ENCODE measurements around the gene PRR5L. TPM values are rescaled to one million over a fixed set of nuclear protein-coding genes. Genes with fewer than 3 reads are reported as not detected.

Gene PRR5L
- total and polyA plus RNA-seq, 5 donors from 2014 or later: 0.76 to 15.1 (median 1.1) TPM; not detected in 1

- Mint-ChIP-seq H3K27ac (no peak overlapping the region), H3K4me1 (peaks cover 0 to 29% (median 8%) of the 10 kb centered on the region in 4 donors), H3K36me3 (no peaks in the 10 kb centered on the region), H3K27me3 (peaks cover 4% of the 10 kb centered on the region), H3K9me3 (no peaks in the 10 kb centered on the region), H3K4me3 (no peak overlapping the region)
- no peak overlapping the region for H3K27ac ChIP-seq (ENCODE audit: insufficient read depth, low read length, poor library complexity, severe bottlenecking)
- H3K4me3 ChIP-seq (ENCODE audit: low read depth, low read length): no peak overlapping the region
- no peaks in the 10 kb centered on the region for H3K9me3 ChIP-seq (ENCODE audit: control insufficient read depth in 2 of 2, low read length in 2 of 2)
- ATAC-seq (ENCODE audit: low read depth in 2 of 2) (no peak), DNase-seq (peak in 1 of 3 donors; percentile 18)
- H3K27me3 ChIP-seq (ENCODE audit: control insufficient read depth, insufficient read depth, low read length): no peaks in the 10 kb centered on the region
- no peaks in the 10 kb centered on the region for H3K36me3 ChIP-seq (ENCODE audit: control insufficient read depth, insufficient read depth, low read length)
- no peaks in the 10 kb centered on the region for H3K4me1 ChIP-seq (ENCODE audit: control insufficient read depth, insufficient read depth, low read length, poor library complexity, severe bottlenecking)
Observed at GRCh38 chr11:36452236-36452940, 156.3 kb downstream of the PRR5L start.

- peaks cover 0 to 29% (median 8%) of the 10 kb centered on the region in 4 donors for H3K4me1 Mint-ChIP-seq
- H3K36me3 Mint-ChIP-seq: no peaks in the 10 kb centered on the region
- H3K27me3 ChIP-seq (ENCODE audit: control insufficient read depth, insufficient read depth, low read length): no peaks in the 10 kb centered on the region
- no peak overlapping the region for H3K4me3 ChIP-seq (ENCODE audit: low read depth, low read length)
- H3K36me3 ChIP-seq (ENCODE audit: control insufficient read depth, insufficient read depth, low read length): no peaks in the 10 kb centered on the region
- DNase-seq (peak in 1 of 3 donors; percentile 16), ATAC-seq (ENCODE audit: low read depth in 2 of 2) (no peak)
- H3K9me3 Mint-ChIP-seq: no peaks in the 10 kb centered on the region
- peaks cover 4% of the 10 kb centered on the region for H3K27me3 Mint-ChIP-seq
- H3K27ac Mint-ChIP-seq: peak overlapping the region in 1 of 3 donors; percentile 87
- no peak overlapping the region for H3K27ac ChIP-seq (ENCODE audit: insufficient read depth, low read length, poor library complexity, severe bottlenecking)
- H3K4me3 Mint-ChIP-seq: no peak overlapping the region
- no peaks in the 10 kb centered on the region for H3K9me3 ChIP-seq (ENCODE audit: control insufficient read depth in 2 of 2, low read length in 2 of 2)
- no peaks in the 10 kb centered on the region for H3K4me1 ChIP-seq (ENCODE audit: control insufficient read depth, insufficient read depth, low read length, poor library complexity, severe bottlenecking)
Observed at GRCh38 chr11:36452961-36453360, 156.9 kb downstream of the PRR5L start.

- H3K4me1 Mint-ChIP-seq: peaks cover 0 to 29% (median 8%) of the 10 kb centered on the region in 4 donors
- H3K27me3 Mint-ChIP-seq: peaks cover 4% of the 10 kb centered on the region
- Histone ChIP-seq H3K36me3 (ENCODE audit: control insufficient read depth, insufficient read depth, low read length) (no peaks in the 10 kb centered on the region), H3K27me3 (ENCODE audit: control insufficient read depth, insufficient read depth, low read length) (no peaks in the 10 kb centered on the region), H3K27ac (ENCODE audit: insufficient read depth, low read length, poor library complexity, severe bottlenecking) (no peak overlapping the region), H3K4me1 (ENCODE audit: control insufficient read depth, insufficient read depth, low read length, poor library complexity, severe bottlenecking) (no peaks in the 10 kb centered on the region), H3K9me3 (ENCODE audit: control insufficient read depth in 2 of 2, low read length in 2 of 2) (no peaks in the 10 kb centered on the region), H3K4me3 (ENCODE audit: low read depth, low read length) (no peak overlapping the region)
- no peaks in the 10 kb centered on the region for H3K36me3 Mint-ChIP-seq
- no peak overlapping the region for H3K4me3 Mint-ChIP-seq
- no peak overlapping the region for H3K27ac Mint-ChIP-seq
- no peak for DNase-seq
- ATAC-seq (ENCODE audit: low read depth in 2 of 2): no peak
- H3K9me3 Mint-ChIP-seq: no peaks in the 10 kb centered on the region
Observed at GRCh38 chr11:36453678-36454077, 157.6 kb downstream of the PRR5L start.

- Histone ChIP-seq H3K36me3 (ENCODE audit: control insufficient read depth, insufficient read depth, low read length) (no peaks in the 10 kb centered on the region), H3K27ac (ENCODE audit: insufficient read depth, low read length, poor library complexity, severe bottlenecking) (no peak overlapping the region), H3K4me3 (ENCODE audit: low read depth, low read length) (no peak overlapping the region), H3K4me1 (ENCODE audit: control insufficient read depth, insufficient read depth, low read length, poor library complexity, severe bottlenecking) (no peaks in the 10 kb centered on the region), H3K27me3 (ENCODE audit: control insufficient read depth, insufficient read depth, low read length) (no peaks in the 10 kb centered on the region), H3K9me3 (ENCODE audit: control insufficient read depth in 2 of 2, low read length in 2 of 2) (no peaks in the 10 kb centered on the region)
- Mint-ChIP-seq H3K27me3 (peaks cover under 1% of the 10 kb centered on the region), H3K4me1 (peaks cover 0 to 29% (median 8%) of the 10 kb centered on the region in 4 donors), H3K9me3 (no peaks in the 10 kb centered on the region), H3K27ac (peak overlapping the region in 1 of 3 donors; percentile 32), H3K36me3 (no peaks in the 10 kb centered on the region), H3K4me3 (no peak overlapping the region)
- DNase-seq: no peak
- ATAC-seq (ENCODE audit: low read depth in 2 of 2): no peak
Observed at GRCh38 chr11:36454551-36454940, 158.5 kb downstream of the PRR5L start.

GRCh38 chr11:36454941-36455631, 159.0 kb downstream of the PRR5L start:
- ATAC-seq (ENCODE audit: low read depth in 2 of 2): no peak
- peak overlapping the region in 1 of 3 donors; percentile 32 for H3K27ac Mint-ChIP-seq
- Histone ChIP-seq H3K4me1 (ENCODE audit: control insufficient read depth, insufficient read depth, low read length, poor library complexity, severe bottlenecking) (no peaks in the 10 kb centered on the region), H3K36me3 (ENCODE audit: control insufficient read depth, insufficient read depth, low read length) (no peaks in the 10 kb centered on the region), H3K27me3 (ENCODE audit: control insufficient read depth, insufficient read depth, low read length) (no peaks in the 10 kb centered on the region), H3K4me3 (ENCODE audit: low read depth, low read length) (no peak overlapping the region), H3K9me3 (ENCODE audit: control insufficient read depth in 2 of 2, low read length in 2 of 2) (no peaks in the 10 kb centered on the region), H3K27ac (ENCODE audit: insufficient read depth, low read length, poor library complexity, severe bottlenecking) (no peak overlapping the region)
- H3K4me3 Mint-ChIP-seq: no peak overlapping the region
- H3K9me3 Mint-ChIP-seq: no peaks in the 10 kb centered on the region
- H3K4me1 Mint-ChIP-seq: peaks cover 0 to 25% (median 6%) of the 10 kb centered on the region in 4 donors
- DNase-seq: no peak
- no peaks in the 10 kb centered on the region for H3K27me3 Mint-ChIP-seq
- no peaks in the 10 kb centered on the region for H3K36me3 Mint-ChIP-seq

- no peaks in the 10 kb centered on the region for H3K27me3 ChIP-seq (ENCODE audit: control insufficient read depth, insufficient read depth, low read length)
- H3K4me1 Mint-ChIP-seq: peaks cover 0 to 20% (median 6%) of the 10 kb centered on the region in 4 donors
- DNase-seq (no peak), ATAC-seq (ENCODE audit: low read depth in 2 of 2) (no peak)
- H3K9me3 ChIP-seq (ENCODE audit: control insufficient read depth in 2 of 2, low read length in 2 of 2): no peaks in the 10 kb centered on the region
- H3K4me3 ChIP-seq (ENCODE audit: low read depth, low read length): no peak overlapping the region
- H3K36me3 ChIP-seq (ENCODE audit: control insufficient read depth, insufficient read depth, low read length): no peaks in the 10 kb centered on the region
- H3K9me3 Mint-ChIP-seq: no peaks in the 10 kb centered on the region
- no peak overlapping the region for H3K27ac Mint-ChIP-seq
- no peaks in the 10 kb centered on the region for H3K36me3 Mint-ChIP-seq
- no peak overlapping the region for H3K27ac ChIP-seq (ENCODE audit: insufficient read depth, low read length, poor library complexity, severe bottlenecking)
- H3K27me3 Mint-ChIP-seq: no peaks in the 10 kb centered on the region
- H3K4me1 ChIP-seq (ENCODE audit: control insufficient read depth, insufficient read depth, low read length, poor library complexity, severe bottlenecking): no peaks in the 10 kb centered on the region
- no peak overlapping the region for H3K4me3 Mint-ChIP-seq
Observed at GRCh38 chr11:36455658-36456111, 159.6 kb downstream of the PRR5L start.

GRCh38 chr11:36456156-36456555, 160.1 kb downstream of the PRR5L start:
- Mint-ChIP-seq H3K4me1 (peaks cover 0 to 17% (median 6%) of the 10 kb centered on the region in 4 donors), H3K27ac (no peak overlapping the region), H3K36me3 (no peaks in the 10 kb centered on the region), H3K27me3 (no peaks in the 10 kb centered on the region), H3K4me3 (no peak overlapping the region), H3K9me3 (no peaks in the 10 kb centered on the region)
- DNase-seq: no peak
- H3K4me3 ChIP-seq (ENCODE audit: low read depth, low read length): no peak overlapping the region
- no peak overlapping the region for H3K27ac ChIP-seq (ENCODE audit: insufficient read depth, low read length, poor library complexity, severe bottlenecking)
- no peaks in the 10 kb centered on the region for H3K27me3 ChIP-seq (ENCODE audit: control insufficient read depth, insufficient read depth, low read length)
- no peaks in the 10 kb centered on the region for H3K36me3 ChIP-seq (ENCODE audit: control insufficient read depth, insufficient read depth, low read length)
- no peak for ATAC-seq (ENCODE audit: low read depth in 2 of 2)
- no peaks in the 10 kb centered on the region for H3K9me3 ChIP-seq (ENCODE audit: control insufficient read depth in 2 of 2, low read length in 2 of 2)
- no peaks in the 10 kb centered on the region for H3K4me1 ChIP-seq (ENCODE audit: control insufficient read depth, insufficient read depth, low read length, poor library complexity, severe bottlenecking)
